ENCODE results near the gene CDKN2D. TPM values are rescaled to one million over a fixed set of nuclear protein-coding genes. Genes with fewer than 3 reads are reported as not detected.

CDKN2D gene
- polyA plus RNA-seq, 1 donor from 2014 or later = 333 TPM

DNA sequence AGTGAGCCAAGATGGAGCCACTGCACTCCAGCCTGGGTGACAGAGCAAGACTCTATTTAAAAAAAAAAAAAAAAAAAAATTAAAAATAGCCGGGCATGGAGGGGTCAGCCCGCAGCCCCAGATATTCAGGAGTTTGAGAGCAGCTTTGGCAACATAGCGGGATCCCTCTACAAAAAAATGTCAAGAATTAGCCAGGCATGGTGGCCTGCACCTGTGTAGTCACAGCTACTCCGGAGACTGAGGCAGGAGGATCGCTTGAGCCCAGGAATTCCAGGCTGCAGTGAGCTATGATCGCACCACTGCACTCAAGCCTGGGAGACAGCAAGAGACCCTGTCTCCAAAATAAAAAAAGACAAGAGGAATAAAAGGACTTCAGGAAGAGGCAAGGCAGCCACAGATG, 17.6 kb upstream of the CDKN2D start:
- H3K36me3 ChIP-seq (ENCODE audit: insufficient read depth, low read length) = no peaks in the 10 kb centered on the region
- H3F3A ChIP-seq (ENCODE audit: insufficient read depth, low read length, poor library complexity, severe bottlenecking) = no peaks in the 10 kb centered on the region
- H3K79me2 ChIP-seq (replicated peaks; ENCODE audit: insufficient read depth, low read length) = no peaks in the 10 kb centered on the region
- no peaks in the 10 kb centered on the region for H3K9me3 ChIP-seq (ENCODE audit: low read length)
- H3K9me2 ChIP-seq (ENCODE audit: insufficient read depth, low read length) = no peaks in the 10 kb centered on the region
- H3K4me3 ChIP-seq (ENCODE audit: low read length) = no peak overlapping the region
- H3K27ac ChIP-seq (ENCODE audit: low read length) = no peak overlapping the region
- no peak overlapping the region for H3K9ac ChIP-seq (ENCODE audit: low read length)
- H3K4me2 ChIP-seq (ENCODE audit: low read length) = no peak overlapping the region
- H2AFZ ChIP-seq (ENCODE audit: low read depth, low read length) = no peak overlapping the region
- no peaks in the 10 kb centered on the region for H4K20me1 ChIP-seq (ENCODE audit: insufficient read depth)
- TF ChIP-seq EP300 (conservative IDR thresholded peaks at IDR 0.05; ENCODE audit: poor library complexity, severe bottlenecking) = no peak
- no peak for TF ChIP-seq MXI1 (conservative IDR thresholded peaks at IDR 0.05; ENCODE audit: poor library complexity, severe bottlenecking)
- TF ChIP-seq RAD21 (conservative IDR thresholded peaks at IDR 0.05) = no peak
- TF ChIP-seq, protein P1, sequence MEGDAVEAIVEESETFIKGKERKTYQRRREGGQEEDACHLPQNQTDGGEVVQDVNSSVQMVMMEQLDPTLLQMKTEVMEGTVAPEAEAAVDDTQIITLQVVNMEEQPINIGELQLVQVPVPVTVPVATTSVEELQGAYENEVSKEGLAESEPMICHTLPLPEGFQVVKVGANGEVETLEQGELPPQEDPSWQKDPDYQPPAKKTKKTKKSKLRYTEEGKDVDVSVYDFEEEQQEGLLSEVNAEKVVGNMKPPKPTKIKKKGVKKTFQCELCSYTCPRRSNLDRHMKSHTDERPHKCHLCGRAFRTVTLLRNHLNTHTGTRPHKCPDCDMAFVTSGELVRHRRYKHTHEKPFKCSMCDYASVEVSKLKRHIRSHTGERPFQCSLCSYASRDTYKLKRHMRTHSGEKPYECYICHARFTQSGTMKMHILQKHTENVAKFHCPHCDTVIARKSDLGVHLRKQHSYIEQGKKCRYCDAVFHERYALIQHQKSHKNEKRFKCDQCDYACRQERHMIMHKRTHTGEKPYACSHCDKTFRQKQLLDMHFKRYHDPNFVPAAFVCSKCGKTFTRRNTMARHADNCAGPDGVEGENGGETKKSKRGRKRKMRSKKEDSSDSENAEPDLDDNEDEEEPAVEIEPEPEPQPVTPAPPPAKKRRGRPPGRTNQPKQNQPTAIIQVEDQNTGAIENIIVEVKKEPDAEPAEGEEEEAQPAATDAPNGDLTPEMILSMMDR (IDR thresholded peaks at IDR 0.05; ENCODE audit: poor library complexity, severe bottlenecking) = no peak
- TF ChIP-seq TAF1 (IDR thresholded peaks at IDR 0.05; ENCODE audit: low read depth) = no peak
- no peak for TF ChIP-seq EZH2 (IDR thresholded peaks at IDR 0.05; ENCODE audit: borderline replicate concordance, insufficient read depth, low read length, poor library complexity, severe bottlenecking)
- no peak for TF ChIP-seq POLR2AphosphoS5 (IDR thresholded peaks at IDR 0.05)
- TF ChIP-seq, protein P2, sequence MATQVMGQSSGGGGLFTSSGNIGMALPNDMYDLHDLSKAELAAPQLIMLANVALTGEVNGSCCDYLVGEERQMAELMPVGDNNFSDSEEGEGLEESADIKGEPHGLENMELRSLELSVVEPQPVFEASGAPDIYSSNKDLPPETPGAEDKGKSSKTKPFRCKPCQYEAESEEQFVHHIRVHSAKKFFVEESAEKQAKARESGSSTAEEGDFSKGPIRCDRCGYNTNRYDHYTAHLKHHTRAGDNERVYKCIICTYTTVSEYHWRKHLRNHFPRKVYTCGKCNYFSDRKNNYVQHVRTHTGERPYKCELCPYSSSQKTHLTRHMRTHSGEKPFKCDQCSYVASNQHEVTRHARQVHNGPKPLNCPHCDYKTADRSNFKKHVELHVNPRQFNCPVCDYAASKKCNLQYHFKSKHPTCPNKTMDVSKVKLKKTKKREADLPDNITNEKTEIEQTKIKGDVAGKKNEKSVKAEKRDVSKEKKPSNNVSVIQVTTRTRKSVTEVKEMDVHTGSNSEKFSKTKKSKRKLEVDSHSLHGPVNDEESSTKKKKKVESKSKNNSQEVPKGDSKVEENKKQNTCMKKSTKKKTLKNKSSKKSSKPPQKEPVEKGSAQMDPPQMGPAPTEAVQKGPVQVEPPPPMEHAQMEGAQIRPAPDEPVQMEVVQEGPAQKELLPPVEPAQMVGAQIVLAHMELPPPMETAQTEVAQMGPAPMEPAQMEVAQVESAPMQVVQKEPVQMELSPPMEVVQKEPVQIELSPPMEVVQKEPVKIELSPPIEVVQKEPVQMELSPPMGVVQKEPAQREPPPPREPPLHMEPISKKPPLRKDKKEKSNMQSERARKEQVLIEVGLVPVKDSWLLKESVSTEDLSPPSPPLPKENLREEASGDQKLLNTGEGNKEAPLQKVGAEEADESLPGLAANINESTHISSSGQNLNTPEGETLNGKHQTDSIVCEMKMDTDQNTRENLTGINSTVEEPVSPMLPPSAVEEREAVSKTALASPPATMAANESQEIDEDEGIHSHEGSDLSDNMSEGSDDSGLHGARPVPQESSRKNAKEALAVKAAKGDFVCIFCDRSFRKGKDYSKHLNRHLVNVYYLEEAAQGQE (IDR thresholded peaks at IDR 0.05; ENCODE audit: borderline replicate concordance) = no peak
- TF ChIP-seq SMC3 (conservative IDR thresholded peaks at IDR 0.05; ENCODE audit: poor library complexity) = no peak
- H3K27me3 ChIP-seq (ENCODE audit: insufficient read depth, low read depth, low read length) = peaks cover 29% of the 10 kb centered on the region

DNA sequence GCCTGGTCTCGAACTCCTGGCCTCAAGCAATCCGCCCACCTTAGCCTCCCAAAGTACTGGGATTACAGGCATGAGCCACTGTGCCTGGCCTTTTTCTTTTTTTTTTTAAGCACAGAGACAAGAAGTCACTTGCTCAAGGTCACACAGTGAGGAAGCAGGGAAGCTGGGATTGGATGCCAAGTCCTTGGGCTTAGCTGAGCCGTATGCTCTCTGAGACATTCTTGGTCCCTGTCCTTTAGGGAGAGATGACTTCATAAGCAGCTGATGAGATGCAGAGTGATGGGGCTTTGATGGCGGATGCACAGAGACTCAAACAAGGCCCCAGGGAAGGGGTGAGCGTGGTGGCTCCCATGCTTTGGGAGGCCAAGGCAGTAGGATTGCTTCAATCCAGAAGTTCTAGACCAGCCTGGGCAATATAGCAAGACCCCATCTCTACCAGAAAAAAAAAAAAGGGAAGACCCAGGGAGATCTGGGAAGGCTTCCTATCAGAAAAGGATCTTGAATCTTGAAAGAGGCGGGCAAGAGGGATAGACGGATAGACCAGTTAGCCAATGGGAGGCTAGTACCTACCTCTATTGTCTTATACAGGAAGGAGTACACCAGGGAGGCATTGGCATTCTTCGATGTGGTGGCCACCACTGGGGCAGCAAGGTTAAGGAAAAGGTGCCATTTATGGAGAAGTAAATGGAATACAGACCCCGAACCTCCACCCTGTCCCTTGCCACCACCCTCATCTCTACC, 14.4 kb upstream of the CDKN2D start:
- Histone ChIP-seq H2AFZ (ENCODE audit: low read depth, low read length) (no peak overlapping the region), H3K9me3 (ENCODE audit: low read length) (no peaks in the 10 kb centered on the region)
- TF ChIP-seq EZH2 (IDR thresholded peaks at IDR 0.05; ENCODE audit: borderline replicate concordance, insufficient read depth, low read length, poor library complexity, severe bottlenecking) = no peak
- TF ChIP-seq TAF1 (IDR thresholded peaks at IDR 0.05; ENCODE audit: low read depth) = no peak
- no peak for TF ChIP-seq POLR2AphosphoS5 (IDR thresholded peaks at IDR 0.05)
- TF ChIP-seq MXI1 (conservative IDR thresholded peaks at IDR 0.05; ENCODE audit: poor library complexity, severe bottlenecking) = no peak
- TF ChIP-seq SMC3 (conservative IDR thresholded peaks at IDR 0.05; ENCODE audit: poor library complexity) = no peak

More for the DNA sequence above, 14.4 kb upstream of the CDKN2D start:
- Histone ChIP-seq H3K4me3 (ENCODE audit: low read length) (no peak overlapping the region), H3K9ac (ENCODE audit: low read length) (no peak overlapping the region), H3K27ac (ENCODE audit: low read length) (no peak overlapping the region), H3K36me3 (ENCODE audit: insufficient read depth, low read length) (no peaks in the 10 kb centered on the region), H3K9me2 (ENCODE audit: insufficient read depth, low read length) (no peaks in the 10 kb centered on the region), H4K20me1 (ENCODE audit: insufficient read depth) (no peaks in the 10 kb centered on the region), H3F3A (ENCODE audit: insufficient read depth, low read length, poor library complexity, severe bottlenecking) (no peaks in the 10 kb centered on the region), H3K4me2 (ENCODE audit: low read length) (no peak overlapping the region), H3K79me2 (replicated peaks; ENCODE audit: insufficient read depth, low read length) (no peaks in the 10 kb centered on the region), H3K27me3 (ENCODE audit: insufficient read depth, low read depth, low read length) (peaks cover 29% of the 10 kb centered on the region)
